Mucosa of descending colon (tissue), 3 donors: ENCODE measurements around the gene TMOD3. TPM values are rescaled to one million over a fixed set of nuclear protein-coding genes. Genes with fewer than 3 reads are reported as not detected.

ENCODE experiments used
- ATAC-seq: fragments of 200-7000 bp; cut with Tn5 transposase; one replicate; pipeline ENCODE4 v1.9.1; 2020; ENCODE audit warnings: mild to moderate bottlenecking, moderate library complexity
- DNase-seq, 3 donors: peaks; one replicate each; pipeline ENCODE4 v3.0.0-alpha.2; 2020
- H3K36me3 ChIP-seq: fragments of 200-600 bp; one replicate; pipeline ENCODE4 v1.8.0; 2021; ENCODE audit warnings: low read depth, mild to moderate bottlenecking
- H3K4me1 ChIP-seq: fragments of 200-600 bp; one replicate; pipeline ENCODE4 v1.8.0; 2021; ENCODE audit warnings: low read depth, mild to moderate bottlenecking
- H3K4me3 ChIP-seq: fragments of 200-600 bp; one replicate; pipeline ENCODE4 v1.8.0; 2021; ENCODE audit warnings: mild to moderate bottlenecking
- H3K9me3 ChIP-seq: fragments of 200-600 bp; one replicate; pipeline ENCODE4 v1.8.0; 2021; ENCODE audit warnings: mild to moderate bottlenecking
- CTCF ChIP-seq: fragments of 200-600 bp; IDR thresholded peaks from one replicate; pipeline ENCODE4 v1.8.0; 2022; ENCODE audit warnings: antibody characterized with exemption, mild to moderate bottlenecking
- intact Hi-C, 2 donors: fragments of 100-400 bp; cut with DNase I in 1 of 2; cut with micrococcal nuclease in 1 of 2; formaldehyde crosslinking; loops; one replicate each; pipeline versions ENCODE4 v1.11.0 to v1.11.1; 2022; cut with DNase I, micrococcal nuclease
- total RNA-seq, 3 donors: library from RNA; stranded (reverse); fragmentation: NEBNext Ultra II Directional in 2 of 3; extraction: Animal tissue kit (Norgen Biotek cat#: 25700) in 2 of 3; gene quantifications; one replicate each; pipeline versions ENCODE4 v1.2.1 to v1.2.4, GENCODE V29; 2021 to 2023
- donor health status: DM: no; HTN: no; CAD: no; lungs with moderate emphysema.
- donor health status: DM: no; HTN: no; CAD: no.
- donor health status: DM: no; HTN: yes; CAD: no.

Gene TMOD3
- total RNA-seq, 3 donors from 2014 or later: 43.8 to 65.2 (median 63.7) TPM

GRCh38 chr15:51866161-51866560 is 36.7 kb downstream of the TMOD3 start:
- ATAC-seq (no peak), DNase-seq (no peak)
- peaks cover 15% of the 10 kb centered on the region for H3K4me1 ChIP-seq
- no peaks in the 10 kb centered on the region for H3K36me3 ChIP-seq
- TF ChIP-seq CTCF: no peak
- H3K4me3 ChIP-seq: no peak overlapping the region
- intact Hi-C loops: no loop called here
- H3K9me3 ChIP-seq: no peaks in the 10 kb centered on the region

GRCh38 chr15:51866751-51867150 is 37.3 kb downstream of the TMOD3 start:
- Histone ChIP-seq H3K4me3 (no peak overlapping the region), H3K9me3 (no peaks in the 10 kb centered on the region), H3K4me1 (peaks cover 15% of the 10 kb centered on the region), H3K36me3 (no peaks in the 10 kb centered on the region)
- TF ChIP-seq CTCF: no peak
- no peak for ATAC-seq
- intact Hi-C loops: no loop called here
- DNase-seq: no peak

GRCh38 chr15:51869060-51869421 is 39.6 kb downstream of the TMOD3 start:
- ATAC-seq: peak; percentile 96
- intact Hi-C loops: no loop called here
- no peak for TF ChIP-seq CTCF
- H3K4me1 ChIP-seq: peaks cover 15% of the 10 kb centered on the region
- no peak overlapping the region for H3K4me3 ChIP-seq
- peak in 1 of 3 donors; percentile 79 for DNase-seq
- no peaks in the 10 kb centered on the region for H3K36me3 ChIP-seq
- H3K9me3 ChIP-seq: no peaks in the 10 kb centered on the region

GRCh38 chr15:51870774-51871173 is 41.3 kb downstream of the TMOD3 start:
- DNase-seq (no peak), ATAC-seq (no peak)
- intact Hi-C loops: no loop called here
- Histone ChIP-seq H3K9me3 (no peaks in the 10 kb centered on the region), H3K4me3 (no peak overlapping the region), H3K4me1 (peaks cover 27% of the 10 kb centered on the region), H3K36me3 (no peaks in the 10 kb centered on the region)
- TF ChIP-seq CTCF: no peak

GRCh38 chr15:51874751-51875644 is 45.5 kb downstream of the TMOD3 start:
- Histone ChIP-seq H3K9me3 (no peaks in the 10 kb centered on the region), H3K4me1 (peaks cover 24% of the 10 kb centered on the region), H3K4me3 (no peak overlapping the region), H3K36me3 (no peaks in the 10 kb centered on the region)
- no peak for TF ChIP-seq CTCF
- DNase-seq (peak in 2 of 3 donors; percentile 28 to 37), ATAC-seq (peak; percentile 84)
- intact Hi-C loops: no loop called here
